Nephron (organoid): ENCODE measurements around the gene MINDY2.

Experiments
- H3K27ac Mint-ChIP-seq, 3 experiments: 2 replicates each; pipeline ENCODE4 v1.8.0; 2020; ENCODE audit warnings: mixed read lengths in 3 of 3, mild to moderate bottlenecking in 2 of 3, moderate library complexity in 1 of 3
- H3K27me3 Mint-ChIP-seq: 2 replicates; pipeline ENCODE4 v1.8.0; 2021; ENCODE audit warnings: low read depth, mild to moderate bottlenecking, moderate library complexity, mixed read lengths
- H3K36me3 Mint-ChIP-seq: 2 replicates; pipeline ENCODE4 v1.8.0; 2020; ENCODE audit warnings: low read depth, mixed read lengths
- H3K4me1 Mint-ChIP-seq: 2 replicates; pipeline ENCODE4 v1.8.0; 2020; ENCODE audit warnings: mixed read lengths
- H3K4me3 Mint-ChIP-seq, 3 experiments: 2 replicates each; pipeline ENCODE4 v1.8.0; 2020; ENCODE audit warnings: mild to moderate bottlenecking in 3 of 3, mixed read lengths in 3 of 3, moderate library complexity in 2 of 3
- H3K9me3 Mint-ChIP-seq: 2 replicates; pipeline ENCODE4 v1.8.0; 2020; ENCODE audit warnings: mixed read lengths
- CTCF ChIP-seq, 3 experiments: fragments of 200-600 bp; sonication (generic); IDR thresholded peaks; one replicate each; pipeline ENCODE4 v1.5.0; 2021; ENCODE audit warnings: antibody characterized with exemption in 3 of 3; ENCODE audit not compliant: unreplicated experiment in 3 of 3

MINDY2 gene

GRCh38 chr15:58758141-58758540 is 13.0 kb upstream of the MINDY2 start:
- no peak overlapping the region for H3K4me3 Mint-ChIP-seq
- peaks cover 7% of the 10 kb centered on the region for H3K9me3 Mint-ChIP-seq
- no peaks in the 10 kb centered on the region for H3K27me3 Mint-ChIP-seq
- TF ChIP-seq CTCF (IDR thresholded peaks at IDR 0.05; ENCODE audit: unreplicated experiment in 3 of 3): no peak
- H3K27ac Mint-ChIP-seq: no peak overlapping the region
- no peaks in the 10 kb centered on the region for H3K4me1 Mint-ChIP-seq
- H3K36me3 Mint-ChIP-seq: peaks cover 3% of the 10 kb centered on the region

- Mint-ChIP-seq H3K9me3 (peaks cover 19% of the 10 kb centered on the region), H3K4me3 (no peak overlapping the region), H3K27me3 (no peaks in the 10 kb centered on the region), H3K36me3 (peaks cover 8% of the 10 kb centered on the region), H3K27ac (no peak overlapping the region), H3K4me1 (no peaks in the 10 kb centered on the region)
- no peak for TF ChIP-seq CTCF (IDR thresholded peaks at IDR 0.05; ENCODE audit: unreplicated experiment in 3 of 3)
These were observed 10.6 kb upstream of the MINDY2 start for GRCh38 chr15:58760385-58761009.

GRCh38 chr15:58761010-58761388 is 10.1 kb upstream of the MINDY2 start:
- no peaks in the 10 kb centered on the region for H3K4me1 Mint-ChIP-seq
- TF ChIP-seq CTCF (IDR thresholded peaks at IDR 0.05; ENCODE audit: unreplicated experiment in 3 of 3): no peak
- peaks cover 19% of the 10 kb centered on the region for H3K9me3 Mint-ChIP-seq
- H3K27me3 Mint-ChIP-seq: no peaks in the 10 kb centered on the region
- peaks cover 8% of the 10 kb centered on the region for H3K36me3 Mint-ChIP-seq
- H3K27ac Mint-ChIP-seq: no peak overlapping the region
- no peak overlapping the region for H3K4me3 Mint-ChIP-seq

GRCh38 chr15:58762285-58762684 is 8.8 kb upstream of the MINDY2 start:
- Mint-ChIP-seq H3K27ac (no peak overlapping the region), H3K27me3 (no peaks in the 10 kb centered on the region), H3K4me1 (no peaks in the 10 kb centered on the region), H3K9me3 (peaks cover 19% of the 10 kb centered on the region), H3K4me3 (no peak overlapping the region), H3K36me3 (peaks cover 8% of the 10 kb centered on the region)
- TF ChIP-seq CTCF (IDR thresholded peaks at IDR 0.05; ENCODE audit: unreplicated experiment in 3 of 3): no peak

GRCh38 chr15:58762731-58763130 is 8.4 kb upstream of the MINDY2 start:
- no peaks in the 10 kb centered on the region for H3K4me1 Mint-ChIP-seq
- H3K27me3 Mint-ChIP-seq: no peaks in the 10 kb centered on the region
- peaks cover 8% of the 10 kb centered on the region for H3K36me3 Mint-ChIP-seq
- no peak overlapping the region for H3K4me3 Mint-ChIP-seq
- TF ChIP-seq CTCF (IDR thresholded peaks at IDR 0.05; ENCODE audit: unreplicated experiment in 3 of 3): no peak
- H3K27ac Mint-ChIP-seq: no peak overlapping the region
- peaks cover 19% of the 10 kb centered on the region for H3K9me3 Mint-ChIP-seq

GRCh38 chr15:58764468-58764867 is 6.6 kb upstream of the MINDY2 start:
- H3K27me3 Mint-ChIP-seq: no peaks in the 10 kb centered on the region
- peaks cover 8% of the 10 kb centered on the region for H3K36me3 Mint-ChIP-seq
- H3K4me1 Mint-ChIP-seq: peaks cover 6% of the 10 kb centered on the region
- H3K27ac Mint-ChIP-seq: no peak overlapping the region
- TF ChIP-seq CTCF (IDR thresholded peaks at IDR 0.05; ENCODE audit: unreplicated experiment in 3 of 3): no peak
- peaks cover 19% of the 10 kb centered on the region for H3K9me3 Mint-ChIP-seq
- H3K4me3 Mint-ChIP-seq: no peak overlapping the region
